GM06990 (cell line): ENCODE data around the gene MED25.

Experiments used
- DNase-seq: peaks from one replicate; pipeline ENCODE4 v3.0.0-alpha.2; 2011; ENCODE audit not compliant: insufficient read length; ENCODE audit errors: extremely low read depth
- H3K27me3 ChIP-seq: replicated peaks from 2 replicates; pipeline ENCODE4 v1.6.0; 2011; ENCODE audit warnings: low read length; ENCODE audit not compliant: control insufficient read depth, insufficient read depth
- H3K36me3 ChIP-seq: 2 replicates; pipeline ENCODE4 v1.5.1; 2011; ENCODE audit warnings: low read length; ENCODE audit not compliant: control insufficient read depth, insufficient read depth
- H3K4me3 ChIP-seq: replicated peaks from 2 replicates; pipeline ENCODE4 v1.5.1; 2011; ENCODE audit warnings: low read depth, mild to moderate bottlenecking, control low read depth, low read length
- TF ChIP-seq, protein P1 (sequence below): IDR thresholded peaks from 2 replicates; pipeline ENCODE4 v1.5.1; 2011; ENCODE audit warnings: low read length, control low read depth, mild to moderate bottlenecking, inconsistent platforms; ENCODE audit not compliant: insufficient read depth, poor library complexity, severe bottlenecking

MED25 gene

GRCh38 chr19:49781394-49781793, 36.7 kb upstream of the MED25 start:
- peaks cover 10% of the 10 kb centered on the region for H3K36me3 ChIP-seq
- DNase-seq = no peak
- no peaks in the 10 kb centered on the region for H3K27me3 ChIP-seq
- TF ChIP-seq, protein P1, sequence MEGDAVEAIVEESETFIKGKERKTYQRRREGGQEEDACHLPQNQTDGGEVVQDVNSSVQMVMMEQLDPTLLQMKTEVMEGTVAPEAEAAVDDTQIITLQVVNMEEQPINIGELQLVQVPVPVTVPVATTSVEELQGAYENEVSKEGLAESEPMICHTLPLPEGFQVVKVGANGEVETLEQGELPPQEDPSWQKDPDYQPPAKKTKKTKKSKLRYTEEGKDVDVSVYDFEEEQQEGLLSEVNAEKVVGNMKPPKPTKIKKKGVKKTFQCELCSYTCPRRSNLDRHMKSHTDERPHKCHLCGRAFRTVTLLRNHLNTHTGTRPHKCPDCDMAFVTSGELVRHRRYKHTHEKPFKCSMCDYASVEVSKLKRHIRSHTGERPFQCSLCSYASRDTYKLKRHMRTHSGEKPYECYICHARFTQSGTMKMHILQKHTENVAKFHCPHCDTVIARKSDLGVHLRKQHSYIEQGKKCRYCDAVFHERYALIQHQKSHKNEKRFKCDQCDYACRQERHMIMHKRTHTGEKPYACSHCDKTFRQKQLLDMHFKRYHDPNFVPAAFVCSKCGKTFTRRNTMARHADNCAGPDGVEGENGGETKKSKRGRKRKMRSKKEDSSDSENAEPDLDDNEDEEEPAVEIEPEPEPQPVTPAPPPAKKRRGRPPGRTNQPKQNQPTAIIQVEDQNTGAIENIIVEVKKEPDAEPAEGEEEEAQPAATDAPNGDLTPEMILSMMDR = no peak
- H3K4me3 ChIP-seq = no peak overlapping the region

- no peak overlapping the region for H3K4me3 ChIP-seq
- TF ChIP-seq, protein P1 = no peak
- H3K36me3 ChIP-seq = peaks cover 13% of the 10 kb centered on the region
- no peaks in the 10 kb centered on the region for H3K27me3 ChIP-seq
- no peak for DNase-seq
These were observed 35.6 kb upstream of the MED25 start for GRCh38 chr19:49782515-49782914.

DNA sequence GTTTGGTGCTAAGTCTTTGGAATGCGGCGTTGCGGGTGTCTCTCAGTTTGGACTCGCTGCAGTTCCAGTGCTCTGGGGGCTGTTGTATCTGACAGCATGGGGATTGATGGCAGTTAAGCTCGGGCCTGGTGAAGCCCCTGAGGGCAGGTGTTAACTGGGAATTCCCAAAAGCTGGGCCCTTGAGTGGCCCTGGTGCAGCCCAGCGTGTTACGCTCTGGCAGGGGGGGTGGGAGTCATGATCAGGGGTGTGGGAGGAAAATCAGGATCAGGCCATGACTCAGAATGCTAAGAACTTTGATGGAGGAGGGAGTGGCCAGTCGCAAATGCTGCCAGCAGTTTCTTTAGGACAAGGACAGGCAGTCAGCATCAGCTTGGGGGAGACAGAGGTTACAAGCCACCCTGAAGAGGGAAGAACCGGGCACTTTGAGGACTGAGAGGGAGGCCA, 31.7 kb upstream of the MED25 start:
- H3K36me3 ChIP-seq = peaks cover 21% of the 10 kb centered on the region
- no peak for DNase-seq
- TF ChIP-seq, protein P1 = no peak
- H3K27me3 ChIP-seq = no peaks in the 10 kb centered on the region
- no peak overlapping the region for H3K4me3 ChIP-seq

GRCh38 chr19:49787746-49788145, 30.3 kb upstream of the MED25 start:
- no peak overlapping the region for H3K4me3 ChIP-seq
- no peaks in the 10 kb centered on the region for H3K27me3 ChIP-seq
- DNase-seq = no peak
- peaks cover 20% of the 10 kb centered on the region for H3K36me3 ChIP-seq
- TF ChIP-seq, protein P1 = no peak

GRCh38 chr19:49788857-49789256, 29.2 kb upstream of the MED25 start:
- H3K36me3 ChIP-seq = peaks cover 24% of the 10 kb centered on the region
- no peak for DNase-seq
- no peaks in the 10 kb centered on the region for H3K27me3 ChIP-seq
- TF ChIP-seq, protein P1 = no peak
- H3K4me3 ChIP-seq = no peak overlapping the region

GRCh38 chr19:49790866-49791265, 27.2 kb upstream of the MED25 start:
- peaks cover 28% of the 10 kb centered on the region for H3K36me3 ChIP-seq
- H3K27me3 ChIP-seq = no peaks in the 10 kb centered on the region
- TF ChIP-seq, protein P1 = no peak
- no peak for DNase-seq
- H3K4me3 ChIP-seq = no peak overlapping the region
